MM.1S (cell line): ENCODE results near the gene DKKL1.

Source experiments
- DNase-seq: peaks from one replicate; pipeline ENCODE4 v3.0.0-alpha.2; 2015
- H2AFZ ChIP-seq: fragments of 300-600 bp; sonication (generic); 2 replicates; pipeline ENCODE4 v1.6.0; 2016; ENCODE audit warnings: antibody characterized with exemption, low read length
- H3F3A ChIP-seq: fragments of 300-600 bp; sonication (generic); 2 replicates; pipeline ENCODE4 v1.6.1; 2016; ENCODE audit warnings: mild to moderate bottlenecking, antibody characterized with exemption, low read length, moderate library complexity, mixed read lengths; ENCODE audit not compliant: insufficient read depth
- H3K27ac ChIP-seq: fragments of 300-600 bp; sonication (generic); 2 replicates; pipeline ENCODE4 v1.5.1; 2016; ENCODE audit warnings: mild to moderate bottlenecking, low read length
- H3K27me3 ChIP-seq: fragments of 300-600 bp; sonication (generic); replicated peaks from 2 replicates; pipeline ENCODE4 v1.6.0; 2016; ENCODE audit warnings: low read length; ENCODE audit not compliant: insufficient read depth
- H3K36me3 ChIP-seq: fragments of 300-600 bp; sonication (generic); replicated peaks from 2 replicates; pipeline ENCODE4 v1.6.1; 2016; ENCODE audit warnings: mild to moderate bottlenecking, low read length, mixed read lengths; ENCODE audit not compliant: insufficient read depth
- H3K4me1 ChIP-seq: fragments of 300-600 bp; sonication (generic); 2 replicates; pipeline ENCODE4 v1.6.1; 2016; ENCODE audit warnings: low read length, mixed read lengths
- H3K4me2 ChIP-seq: fragments of 300-600 bp; sonication (generic); 2 replicates; pipeline ENCODE4 v1.6.0; 2016; ENCODE audit warnings: low read depth, low read length
- H3K4me3 ChIP-seq: fragments of 300-600 bp; sonication (generic); 2 replicates; pipeline ENCODE4 v1.5.1; 2016; ENCODE audit warnings: low read length, mixed read lengths
- H3K79me2 ChIP-seq: fragments of 300-600 bp; sonication (generic); 2 replicates; pipeline ENCODE4 v1.6.1; 2016; ENCODE audit warnings: mixed run types, low read length, mixed read lengths
- H3K9ac ChIP-seq: fragments of 300-600 bp; sonication (generic); 2 replicates; pipeline ENCODE4 v1.6.1; 2016; ENCODE audit warnings: low read length, mixed read lengths
- H3K9me2 ChIP-seq: fragments of 300-600 bp; sonication (generic); replicated peaks from 2 replicates; pipeline ENCODE4 v1.6.1; 2016; ENCODE audit warnings: mild to moderate bottlenecking, low read length, mixed read lengths; ENCODE audit not compliant: insufficient read depth
- H3K9me3 ChIP-seq: fragments of 300-600 bp; sonication (generic); replicated peaks from 2 replicates; pipeline ENCODE4 v1.6.1; 2016; ENCODE audit warnings: mild to moderate bottlenecking, low read length, mixed read lengths; ENCODE audit not compliant: insufficient read depth
- H4K20me1 ChIP-seq: fragments of 300-600 bp; sonication (generic); 2 replicates; pipeline ENCODE4 v1.6.1; 2016; ENCODE audit warnings: mild to moderate bottlenecking, low read length, moderate library complexity, mixed read lengths; ENCODE audit not compliant: insufficient read depth
- EZH2 ChIP-seq: fragments of 300-600 bp; sonication (generic); optimal IDR thresholded peaks from 2 replicates; pipeline ENCODE3; 2017; ENCODE audit warnings: low read depth, mild to moderate bottlenecking, antibody characterized with exemption, low read length, mixed read lengths
- EZH2phosphoT487 ChIP-seq: fragments of 300-600 bp; sonication (generic); IDR thresholded peaks from 2 replicates; pipeline ENCODE4 v1.6.1; 2018; ENCODE audit warnings: antibody characterized with exemption, low read length
- TF ChIP-seq, protein P1 (sequence below): fragments of 300-600 bp; sonication (generic); IDR thresholded peaks from 2 replicates; pipeline ENCODE4 v1.5.1; 2016; ENCODE audit warnings: antibody characterized with exemption, low read length, mixed read lengths

Gene DKKL1

DNA sequence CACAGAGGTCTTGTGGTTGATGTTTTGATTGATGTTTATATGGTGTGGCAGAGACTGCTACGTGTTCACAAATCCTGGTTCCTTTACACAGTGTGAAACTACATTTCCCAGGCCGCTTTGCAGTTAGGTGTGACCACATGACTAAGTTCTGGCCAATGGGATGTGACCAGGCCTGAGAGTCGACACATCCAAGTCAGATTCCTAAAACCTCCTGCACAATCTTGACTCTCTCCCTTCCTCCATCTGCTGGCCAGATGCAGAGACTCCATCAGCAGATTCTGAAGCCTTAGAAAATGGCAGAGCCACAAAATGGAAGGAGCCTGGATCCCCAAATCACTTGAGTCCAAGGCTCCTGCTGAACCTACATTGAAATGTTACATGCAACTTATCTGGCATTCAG, 15.8 kb upstream of the DKKL1 start:
- no peaks in the 10 kb centered on the region for H3K4me1 ChIP-seq
- TF ChIP-seq EZH2phosphoT487: no peak
- TF ChIP-seq EZH2: no peak
- TF ChIP-seq, protein P1, sequence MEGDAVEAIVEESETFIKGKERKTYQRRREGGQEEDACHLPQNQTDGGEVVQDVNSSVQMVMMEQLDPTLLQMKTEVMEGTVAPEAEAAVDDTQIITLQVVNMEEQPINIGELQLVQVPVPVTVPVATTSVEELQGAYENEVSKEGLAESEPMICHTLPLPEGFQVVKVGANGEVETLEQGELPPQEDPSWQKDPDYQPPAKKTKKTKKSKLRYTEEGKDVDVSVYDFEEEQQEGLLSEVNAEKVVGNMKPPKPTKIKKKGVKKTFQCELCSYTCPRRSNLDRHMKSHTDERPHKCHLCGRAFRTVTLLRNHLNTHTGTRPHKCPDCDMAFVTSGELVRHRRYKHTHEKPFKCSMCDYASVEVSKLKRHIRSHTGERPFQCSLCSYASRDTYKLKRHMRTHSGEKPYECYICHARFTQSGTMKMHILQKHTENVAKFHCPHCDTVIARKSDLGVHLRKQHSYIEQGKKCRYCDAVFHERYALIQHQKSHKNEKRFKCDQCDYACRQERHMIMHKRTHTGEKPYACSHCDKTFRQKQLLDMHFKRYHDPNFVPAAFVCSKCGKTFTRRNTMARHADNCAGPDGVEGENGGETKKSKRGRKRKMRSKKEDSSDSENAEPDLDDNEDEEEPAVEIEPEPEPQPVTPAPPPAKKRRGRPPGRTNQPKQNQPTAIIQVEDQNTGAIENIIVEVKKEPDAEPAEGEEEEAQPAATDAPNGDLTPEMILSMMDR: no peak
- no peaks in the 10 kb centered on the region for H3K36me3 ChIP-seq
- no peaks in the 10 kb centered on the region for H3K9me2 ChIP-seq
- no peak overlapping the region for H3K4me3 ChIP-seq
- DNase-seq: no peak
- no peak overlapping the region for H3K27ac ChIP-seq
- no peak overlapping the region for H2AFZ ChIP-seq
- H3K27me3 ChIP-seq: peaks cover 36% of the 10 kb centered on the region
- no peaks in the 10 kb centered on the region for H3K79me2 ChIP-seq
- H3K9ac ChIP-seq: no peak overlapping the region
- no peak overlapping the region for H3K4me2 ChIP-seq
- H3K9me3 ChIP-seq: no peaks in the 10 kb centered on the region
- no peaks in the 10 kb centered on the region for H3F3A ChIP-seq
- no peaks in the 10 kb centered on the region for H4K20me1 ChIP-seq

DNA sequence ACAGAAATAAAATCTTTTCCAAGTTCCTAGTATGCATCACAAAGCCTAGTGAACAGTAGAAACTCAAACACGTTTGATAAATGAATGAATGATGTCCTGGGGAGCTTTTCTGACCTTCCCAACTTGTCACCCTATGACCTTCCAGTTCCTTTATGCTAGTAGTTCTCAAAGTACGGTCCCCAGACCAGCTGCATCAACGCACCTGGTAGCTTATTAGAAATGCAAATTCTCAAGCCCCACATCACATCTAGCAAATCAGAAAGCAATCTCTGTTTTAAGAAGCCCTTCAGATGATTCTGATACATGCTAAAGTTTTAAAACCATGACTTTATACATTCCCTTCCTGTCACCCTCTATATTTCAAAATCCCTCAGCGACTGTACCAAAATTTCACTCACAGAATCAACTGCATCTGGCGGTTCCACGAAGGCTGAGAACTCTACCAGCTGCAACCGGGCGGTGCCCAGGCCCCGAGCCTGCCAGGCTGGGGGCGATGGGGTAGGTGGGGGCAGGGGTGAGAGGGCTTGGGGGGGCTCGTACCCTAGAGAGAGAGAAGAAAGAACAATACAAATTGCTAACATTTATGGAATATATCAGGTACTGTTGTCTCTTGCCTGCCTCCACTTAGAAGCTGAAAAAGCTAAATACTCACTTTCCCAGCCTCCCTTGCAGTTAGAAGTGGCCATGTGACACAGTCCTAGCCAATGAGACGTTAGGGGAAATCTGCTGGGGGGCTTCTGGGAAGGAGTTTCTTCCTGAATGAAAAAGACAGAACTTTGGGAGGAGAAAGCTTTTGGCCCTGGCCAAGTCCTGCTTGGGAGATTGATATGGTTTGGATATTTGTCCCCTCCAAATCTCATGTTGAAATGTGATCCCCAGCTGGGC, 15.1 kb upstream of the DKKL1 start:
- Histone ChIP-seq H3K4me2 (no peak overlapping the region), H3K9ac (no peak overlapping the region), H3K9me3 (no peaks in the 10 kb centered on the region), H3K36me3 (no peaks in the 10 kb centered on the region), H3F3A (no peaks in the 10 kb centered on the region), H3K4me3 (no peak overlapping the region), H4K20me1 (no peaks in the 10 kb centered on the region), H3K27me3 (peaks cover 43% of the 10 kb centered on the region), H3K79me2 (no peaks in the 10 kb centered on the region), H3K4me1 (no peaks in the 10 kb centered on the region), H3K9me2 (no peaks in the 10 kb centered on the region), H2AFZ (no peak overlapping the region), H3K27ac (no peak overlapping the region)
- TF ChIP-seq EZH2phosphoT487: no peak
- TF ChIP-seq EZH2: no peak
- TF ChIP-seq, protein P1: no peak
- no peak for DNase-seq

DNA sequence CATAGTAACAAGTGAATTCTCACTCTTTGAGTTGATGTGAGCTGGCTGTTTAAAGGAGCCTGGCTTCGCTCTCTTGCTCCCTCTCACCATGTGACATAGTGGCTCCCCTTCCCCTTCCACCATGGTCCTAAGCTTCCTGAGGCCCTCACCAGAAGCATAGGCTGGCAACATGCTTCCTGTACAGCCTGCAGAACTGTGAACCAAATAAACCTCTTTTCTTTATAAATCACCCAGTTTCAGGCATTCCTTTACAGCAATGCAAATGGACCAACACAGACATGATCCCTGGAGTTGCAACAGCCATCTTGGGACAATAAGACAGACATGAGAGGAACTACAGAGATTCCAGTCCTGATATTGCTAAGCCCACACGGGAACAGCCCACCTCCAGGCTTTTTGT, 14.1 kb upstream of the DKKL1 start:
- Histone ChIP-seq H3K9me2 (no peaks in the 10 kb centered on the region), H3K9ac (no peak overlapping the region), H3K36me3 (no peaks in the 10 kb centered on the region), H3K4me2 (no peak overlapping the region), H4K20me1 (no peaks in the 10 kb centered on the region), H3K79me2 (no peaks in the 10 kb centered on the region), H3F3A (no peaks in the 10 kb centered on the region), H3K4me3 (no peak overlapping the region), H3K9me3 (no peaks in the 10 kb centered on the region), H3K4me1 (no peaks in the 10 kb centered on the region), H3K27ac (no peak overlapping the region), H2AFZ (no peak overlapping the region), H3K27me3 (peaks cover 51% of the 10 kb centered on the region)
- DNase-seq: no peak
- TF ChIP-seq EZH2: no peak
- TF ChIP-seq EZH2phosphoT487: no peak
- TF ChIP-seq, protein P1: no peak
